Stimulated activated CD8-positive, alpha-beta memory T cell treated with anti-CD3 and anti-CD28 coated beads, Interleukin-7, amount 100 ng/mL, for 48 hours (primary cell): ENCODE data around the gene NNMT.

Source experiments
- DNase-seq, 2 donors: peaks; one replicate each; pipeline ENCODE4 v3.0.0-alpha.2; 2020; ENCODE audit warnings: low read depth in 1 of 2; ENCODE audit errors: extremely low read depth in 1 of 2

The NNMT gene

GRCh38 chr11:114262681-114263512, 33.3 kb upstream of the NNMT start:
- no peak for DNase-seq

GRCh38 chr11:114263513-114264170, 32.6 kb upstream of the NNMT start:
- no peak for DNase-seq

DNA sequence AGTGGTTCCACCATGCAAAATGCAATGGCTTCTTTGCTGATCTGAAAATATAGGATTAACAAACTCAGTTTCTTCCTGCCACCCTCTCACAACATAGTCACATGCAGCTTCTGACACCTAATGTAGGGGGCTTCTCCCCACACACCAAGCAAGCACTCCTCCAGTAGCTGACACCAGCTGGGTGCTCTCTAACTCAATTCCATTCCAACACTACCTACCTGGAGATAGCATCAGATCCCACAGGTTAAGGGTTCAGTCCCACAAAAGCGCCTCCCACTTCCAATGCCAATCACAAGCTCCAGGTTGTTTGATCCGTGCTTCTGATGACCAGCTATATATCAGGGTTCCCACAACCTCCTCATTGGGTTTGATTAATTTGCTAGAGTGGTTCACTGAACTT, 31.8 kb upstream of the NNMT start:
- DNase-seq, result no peak

- DNase-seq, result no peak
Measured at GRCh38 chr11:114265122-114265878, 30.9 kb upstream of the NNMT start.

- DNase-seq, result no peak
Measured at GRCh38 chr11:114269498-114269897, 26.7 kb upstream of the NNMT start.

- DNase-seq, result no peak
Measured at GRCh38 chr11:114270531-114271270, 25.5 kb upstream of the NNMT start.

DNA sequence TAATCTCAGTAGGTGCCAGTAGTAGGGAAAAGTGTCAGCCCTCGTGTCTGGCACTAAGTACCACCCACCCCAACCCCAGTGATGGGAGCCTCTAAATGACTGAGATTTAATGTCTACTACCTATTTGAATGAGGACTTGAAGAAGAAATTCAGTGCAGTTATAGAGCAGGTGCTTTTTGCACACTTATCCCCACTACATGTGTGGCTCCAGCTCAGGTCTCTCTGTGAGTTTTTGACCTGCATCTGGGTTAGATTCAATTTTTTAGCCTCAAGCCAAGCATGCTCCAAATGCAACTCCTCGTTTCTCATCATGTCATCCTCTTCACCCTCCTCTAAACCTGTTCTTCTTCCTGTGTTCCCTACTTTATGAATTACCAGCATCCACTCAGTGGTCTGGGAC, 24.9 kb upstream of the NNMT start:
- no peak for DNase-seq

DNA sequence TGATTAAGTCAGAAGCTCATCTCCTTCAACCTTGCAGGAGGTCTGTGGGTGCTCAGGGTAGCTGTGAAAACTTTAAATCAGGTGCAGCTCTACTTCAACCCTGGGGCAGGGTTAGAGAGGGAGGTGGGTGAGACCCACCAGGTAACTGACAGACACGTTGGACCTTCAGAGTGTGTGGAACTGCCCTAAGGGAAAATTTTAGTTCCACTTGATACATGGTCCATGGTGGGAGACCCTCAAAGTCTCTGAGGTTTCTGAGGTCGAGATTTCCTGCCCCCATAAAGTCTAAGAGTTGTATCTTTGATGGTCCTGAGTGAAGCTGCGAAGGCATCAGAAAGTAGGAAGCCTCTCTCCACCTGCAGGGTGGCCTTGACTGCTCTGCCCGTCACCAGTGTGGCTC, 23.9 kb upstream of the NNMT start:
- no peak for DNase-seq

GRCh38 chr11:114273071-114273470, 23.1 kb upstream of the NNMT start:
- no peak for DNase-seq

DNA sequence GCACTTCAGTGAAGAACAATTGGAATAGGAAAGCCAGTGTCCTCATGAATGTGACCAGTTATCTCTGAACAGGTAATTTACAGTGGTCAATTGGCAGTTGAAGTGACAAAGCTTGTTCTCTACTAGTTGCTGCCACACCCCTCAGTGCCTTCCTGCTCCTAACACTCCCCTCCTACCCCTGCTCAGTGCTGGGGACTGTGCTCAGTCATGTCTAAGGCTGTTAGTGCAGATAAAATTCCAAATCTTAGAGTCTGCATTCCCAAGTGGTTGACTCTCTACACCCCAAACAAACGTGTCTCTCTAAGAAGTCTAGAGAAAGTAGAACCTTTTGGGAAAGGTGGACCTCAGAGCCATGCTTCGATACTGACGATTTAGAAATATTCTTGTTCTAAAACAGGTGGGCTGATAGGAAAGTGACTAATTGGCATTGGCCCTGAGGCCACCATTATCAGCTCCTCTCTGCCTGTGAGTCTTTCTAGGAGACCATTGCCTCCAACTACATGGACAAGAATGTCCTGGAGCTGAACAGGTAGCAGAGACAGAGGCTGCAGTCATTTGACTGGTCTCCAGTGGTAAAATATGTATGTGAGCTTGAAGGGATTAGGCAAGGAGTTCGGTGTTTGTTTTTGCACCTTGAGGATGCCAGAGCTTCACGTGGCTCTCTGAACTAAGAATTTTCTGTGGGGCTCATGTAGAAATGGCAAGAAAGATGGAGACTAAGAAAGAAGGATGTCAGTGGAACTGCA, 22.1 kb upstream of the NNMT start:
- no peak for DNase-seq

DNA sequence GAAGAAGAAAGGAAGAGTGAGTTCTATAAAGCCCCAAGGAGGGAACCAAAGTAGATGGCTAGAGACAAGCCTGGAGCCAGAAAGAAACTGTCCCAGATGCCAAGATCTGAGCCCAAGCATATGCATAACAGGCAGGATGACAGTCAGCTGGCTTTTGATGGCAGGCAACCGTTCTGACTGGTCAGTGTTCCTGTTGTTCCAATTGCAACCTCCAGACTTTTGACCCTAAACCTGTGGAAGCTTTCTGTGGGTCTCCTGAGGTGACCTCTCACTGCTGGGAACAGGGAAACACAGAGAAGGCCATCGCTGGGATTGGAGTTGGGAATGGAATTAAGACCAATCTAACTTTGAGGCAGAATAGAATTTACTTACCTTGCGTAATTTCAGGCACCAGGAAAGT, 21.6 kb upstream of the NNMT start:
- no peak for DNase-seq

DNA sequence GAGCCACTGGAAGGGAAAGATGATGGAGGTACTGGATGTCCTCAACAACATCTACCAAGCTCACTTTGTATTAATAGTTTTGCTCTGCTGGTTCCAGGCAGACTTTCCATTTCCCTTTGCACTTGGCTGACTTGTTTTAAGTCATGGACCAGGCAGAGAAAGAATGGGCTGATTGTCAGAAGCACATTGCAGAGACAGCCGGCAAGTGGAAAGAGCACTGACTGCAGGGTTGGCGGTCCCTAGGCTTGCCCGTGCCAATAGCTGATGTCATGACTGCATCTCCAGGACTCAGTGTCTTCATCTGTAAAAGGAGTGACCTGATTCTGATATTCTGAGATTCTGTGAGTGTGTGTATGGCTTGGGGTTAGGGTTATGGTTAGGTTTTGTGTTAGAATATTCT, 20.9 kb upstream of the NNMT start:
- no peak for DNase-seq

DNA sequence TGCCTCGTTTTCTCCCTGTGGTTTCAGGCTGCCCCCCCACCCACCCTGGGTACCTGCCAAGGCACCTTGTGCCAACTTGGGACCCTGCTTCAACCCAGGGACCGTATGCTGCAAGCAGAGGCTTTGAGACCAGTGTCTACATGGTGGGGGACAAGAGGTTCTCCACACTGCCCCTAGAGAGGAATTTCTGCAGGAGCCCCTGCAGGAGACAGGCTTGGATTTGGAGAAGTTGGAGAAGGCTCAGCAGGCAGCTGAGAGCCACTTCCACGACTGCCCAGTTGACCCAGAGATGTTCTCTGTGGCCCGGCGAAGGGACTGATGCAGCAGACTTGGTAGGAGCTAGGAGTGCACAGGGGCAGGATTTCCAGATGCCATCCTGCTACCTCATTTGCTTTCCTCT, 20.1 kb upstream of the NNMT start:
- no peak for DNase-seq

DNA sequence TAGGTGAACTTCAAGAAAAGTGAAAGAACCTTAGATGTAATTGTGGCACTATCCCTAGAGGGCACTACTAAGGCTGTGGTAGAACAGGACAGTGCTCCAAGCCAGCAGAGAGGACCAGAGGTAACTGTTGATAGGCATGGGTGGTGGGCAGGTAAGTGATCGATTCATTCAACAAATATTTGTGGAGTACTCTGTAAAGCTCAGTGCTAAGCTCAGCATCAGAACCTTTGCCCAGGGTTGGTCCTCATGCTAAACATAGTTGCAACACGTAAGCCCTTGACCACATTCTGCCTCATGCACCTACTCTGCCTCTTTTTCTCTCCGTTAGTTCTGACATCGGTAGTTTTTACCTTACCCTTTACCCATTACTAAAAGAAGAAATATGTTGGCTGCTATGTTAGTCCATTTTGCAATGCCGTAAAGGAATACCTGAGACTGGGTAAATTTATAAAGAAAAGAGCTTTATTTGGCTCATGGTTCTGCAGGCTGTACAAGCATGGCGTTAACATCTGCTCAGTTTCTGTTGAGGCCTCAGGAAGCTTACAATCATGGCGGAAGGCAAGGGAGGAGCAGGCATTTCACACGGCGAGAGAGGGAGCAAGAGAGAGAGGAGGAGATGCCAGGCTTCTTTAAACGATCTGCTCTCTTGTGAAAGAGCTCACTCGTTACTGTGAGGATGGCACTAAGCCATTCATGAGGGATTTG, 18.4 kb upstream of the NNMT start:
- no peak for DNase-seq

DNA sequence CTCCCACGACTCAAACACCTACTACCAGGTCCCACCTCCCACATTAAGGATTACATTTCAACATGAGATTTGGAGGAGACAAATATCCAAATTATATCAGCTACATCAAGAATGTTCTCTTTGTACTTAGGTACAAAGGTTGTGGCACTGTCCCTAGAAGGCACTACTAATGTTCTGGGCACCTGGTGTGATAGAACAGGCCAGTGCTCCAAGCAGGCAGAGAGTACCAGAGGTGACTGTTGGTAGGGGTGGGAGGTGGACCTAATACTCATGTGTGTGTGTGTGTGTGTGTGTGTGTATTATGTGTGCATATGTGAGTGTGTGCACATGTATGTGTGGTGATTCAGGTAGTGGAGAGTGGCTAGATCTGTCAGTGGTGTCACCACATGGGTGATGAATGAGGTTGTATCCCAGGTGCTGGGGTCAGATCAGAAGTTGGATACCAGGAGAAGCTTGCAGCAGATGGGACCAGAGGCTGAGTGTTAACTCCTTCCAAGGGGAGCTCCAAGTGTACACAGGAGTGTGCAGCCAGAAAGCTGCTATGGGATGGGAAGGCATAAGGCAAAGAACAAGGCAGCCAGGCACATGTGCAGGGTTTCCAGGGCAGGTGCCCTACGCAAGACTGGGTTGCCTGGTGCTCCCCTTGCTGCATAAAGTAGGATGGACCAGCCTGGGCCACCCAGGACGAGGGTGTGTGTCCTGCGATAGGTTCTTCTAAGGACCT, 17.7 kb upstream of the NNMT start:
- DNase-seq, result no peak

- no peak for DNase-seq
Measured at GRCh38 chr11:114279792-114280546, 16.2 kb upstream of the NNMT start.

DNA sequence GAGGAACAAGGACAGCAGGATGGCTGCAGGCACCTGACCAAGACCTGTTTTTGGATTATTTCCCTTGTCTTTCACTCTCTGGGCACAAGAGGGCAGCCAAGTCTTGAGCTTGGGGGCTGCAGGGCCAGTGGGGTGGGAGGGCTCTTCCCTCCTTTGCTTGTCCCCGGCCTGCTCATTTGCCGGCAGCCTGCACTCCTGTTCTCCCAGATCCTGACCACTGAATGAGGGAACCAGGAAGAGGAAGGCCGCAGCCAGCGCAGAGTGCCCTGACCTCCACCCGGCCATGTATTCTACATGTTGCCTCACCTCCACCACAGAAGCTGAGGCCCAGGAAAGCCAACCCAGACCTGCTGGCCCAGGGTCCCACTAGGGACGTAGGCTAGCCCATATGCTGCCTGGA, 15.5 kb upstream of the NNMT start:
- DNase-seq, result no peak

- DNase-seq, result no peak
Measured at GRCh38 chr11:114281388-114281956, 14.7 kb upstream of the NNMT start.
